NCI-H128 (cell line): ENCODE results near the gene COX11.

Experiments
- DNase-seq: peaks from one replicate; lab custom pipeline; 2025; ENCODE audit not compliant: unreplicated experiment; lab: John Stamatoyannopoulos, UW

The COX11 gene

GRCh38 chr17:54968262-54968987 is at the start of gene COX11, which contains the start of gene STXBP4:
Gene COX11, minus strand, starts transcription at chr17:54968654. Its CDS starts 8 bp downstream, at chr17:54968646.
Gene STXBP4, plus strand, starts transcription at chr17:54968765. Its CDS starts 17,455 bp downstream, at chr17:54986220.
- peak; percentile 87 for DNase-seq

GRCh38 chr17:55005520-55005919 is 37.1 kb upstream of the COX11 start:
- DNase-seq, result no peak

GRCh38 chr17:55004484-55004883 is 36.0 kb upstream of the COX11 start:
- DNase-seq, result no peak

GRCh38 chr17:55002458-55002857 is 34.0 kb upstream of the COX11 start:
- DNase-seq, result no peak

- DNase-seq, result no peak
Observed at GRCh38 chr17:54996441-54996840, 28.0 kb upstream of the COX11 start.

GRCh38 chr17:54992797-54993639 is 24.6 kb upstream of the COX11 start:
- no peak for DNase-seq

- no peak for DNase-seq
Observed at GRCh38 chr17:54991567-54991966, 23.1 kb upstream of the COX11 start.

GRCh38 chr17:54990118-54990517 is 21.7 kb upstream of the COX11 start:
- DNase-seq, result no peak

GRCh38 chr17:54985476-54985875 is 17.0 kb upstream of the COX11 start:
- DNase-seq, result no peak

- no peak for DNase-seq
Observed at GRCh38 chr17:54983260-54983659, 14.8 kb upstream of the COX11 start.

- no peak for DNase-seq
Observed at GRCh38 chr17:54982399-54982798, 13.9 kb upstream of the COX11 start.

- no peak for DNase-seq
Observed at GRCh38 chr17:54980375-54980774, 11.9 kb upstream of the COX11 start.

- no peak for DNase-seq
Observed at GRCh38 chr17:54979657-54980056, 11.2 kb upstream of the COX11 start.

- no peak for DNase-seq
Observed at GRCh38 chr17:54977744-54978143, 9.3 kb upstream of the COX11 start.

- no peak for DNase-seq
Observed at GRCh38 chr17:54976316-54976715, 7.9 kb upstream of the COX11 start.

- DNase-seq, result no peak
Observed at GRCh38 chr17:54974759-54975158, 6.3 kb upstream of the COX11 start.

- no peak for DNase-seq
Observed at GRCh38 chr17:54972406-54973138, 4.1 kb upstream of the COX11 start.

GRCh38 chr17:54971901-54972300 is 3.4 kb upstream of the COX11 start:
- DNase-seq, result no peak

GRCh38 chr17:54971147-54971546 is 2.7 kb upstream of the COX11 start:
- DNase-seq, result no peak

GRCh38 chr17:54969658-54970572 is 1.5 kb upstream of the COX11 start:
- DNase-seq, result no peak

GRCh38 chr17:54968988-54969332 is 506 bp upstream of the COX11 start:
- no peak for DNase-seq
